Superior temporal gyrus (tissue), 1 donor: Measurements from ENCODE around the gene PLAAT4.
"Not testable (repeated sequence)": the region's sequence is repeated elsewhere in the genome, so short reads cannot be mapped to it uniquely, and the experiment has no call there.

Source experiments
- DNase-seq: peaks from one replicate; pipeline ENCODE4 v3.0.0-alpha.2; 2016; ENCODE audit errors: extremely low spot score

PLAAT4 gene

DNA sequence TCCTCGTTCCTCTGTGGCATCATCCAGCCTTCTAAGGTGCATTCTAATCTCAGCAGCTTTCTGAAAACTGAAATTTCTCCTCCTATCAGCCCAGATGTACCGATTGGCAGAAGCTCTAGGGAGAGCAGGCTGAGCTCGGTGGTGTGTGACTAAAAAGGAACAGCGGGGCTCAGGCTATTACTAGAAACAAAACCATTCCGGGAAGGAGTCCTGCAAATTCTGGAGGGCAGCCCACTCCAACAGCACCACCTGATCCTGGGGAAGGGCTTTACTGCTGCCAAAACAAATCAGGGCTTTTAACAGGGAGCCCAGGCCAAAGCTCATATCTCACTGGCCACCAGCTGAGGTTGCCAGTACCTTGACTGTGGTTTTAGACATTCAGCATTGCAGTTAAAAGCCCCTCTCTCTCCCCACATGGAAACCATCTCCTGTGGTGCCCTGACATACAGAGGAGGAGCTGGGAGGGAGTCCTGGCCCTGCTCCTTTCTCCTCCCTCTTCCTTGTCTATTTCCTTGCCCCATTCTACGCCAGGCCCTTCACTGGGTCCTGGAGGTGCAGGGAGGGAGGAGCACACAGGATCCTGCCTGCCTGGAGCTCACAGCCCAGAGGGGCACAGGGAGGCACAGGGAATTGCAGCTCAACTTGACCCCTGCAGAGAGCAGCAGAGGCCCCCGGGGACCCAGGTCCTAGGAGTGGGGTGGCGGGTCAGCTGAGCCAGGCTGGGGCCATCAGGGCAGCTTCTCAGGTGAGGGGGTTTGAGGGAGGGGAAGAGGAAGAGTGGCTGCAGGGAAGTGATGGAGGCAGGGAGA is 889 bp downstream of the PLAAT4 start:
- peak; percentile 83 for DNase-seq

DNA sequence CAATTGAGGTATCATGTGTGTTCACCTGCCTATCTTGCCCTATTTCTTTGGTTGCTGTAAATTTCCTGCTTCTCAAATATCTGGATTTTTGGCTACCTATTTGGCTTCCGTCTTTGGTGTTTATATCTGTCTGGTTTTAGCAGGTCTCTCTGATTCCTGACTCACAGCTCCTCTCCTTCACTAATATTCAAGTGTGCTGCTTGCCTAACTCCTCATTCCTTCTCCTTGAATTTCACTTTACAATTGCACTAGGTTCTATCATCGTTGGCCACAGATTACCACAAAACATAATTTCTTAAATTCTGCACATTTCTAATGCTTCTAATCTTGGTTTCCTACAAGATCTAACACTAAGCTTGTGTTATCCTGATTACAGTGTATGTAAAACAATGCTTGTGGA is 5.9 kb downstream of the PLAAT4 start:
- DNase-seq: not testable (repeated sequence)

DNA sequence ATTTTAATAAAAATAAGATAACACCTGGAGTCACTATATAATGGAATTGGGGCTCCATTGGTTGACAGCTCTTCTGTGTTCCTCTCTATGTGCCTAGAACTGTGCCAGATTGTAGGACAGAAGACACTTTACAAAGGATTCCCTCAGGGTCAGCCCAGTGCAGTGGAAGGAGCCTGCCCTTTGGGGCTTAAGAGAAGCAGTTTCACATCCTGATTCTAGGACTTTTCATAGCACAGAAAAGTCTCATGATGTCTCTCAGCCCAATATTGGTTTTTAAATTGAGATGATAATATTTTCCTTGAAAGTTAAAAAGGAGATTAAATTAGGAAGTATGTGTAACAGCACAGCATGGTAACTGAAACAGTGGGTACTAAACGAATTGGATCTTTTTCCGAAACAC is 7.1 kb downstream of the PLAAT4 start:
- no peak for DNase-seq

DNA sequence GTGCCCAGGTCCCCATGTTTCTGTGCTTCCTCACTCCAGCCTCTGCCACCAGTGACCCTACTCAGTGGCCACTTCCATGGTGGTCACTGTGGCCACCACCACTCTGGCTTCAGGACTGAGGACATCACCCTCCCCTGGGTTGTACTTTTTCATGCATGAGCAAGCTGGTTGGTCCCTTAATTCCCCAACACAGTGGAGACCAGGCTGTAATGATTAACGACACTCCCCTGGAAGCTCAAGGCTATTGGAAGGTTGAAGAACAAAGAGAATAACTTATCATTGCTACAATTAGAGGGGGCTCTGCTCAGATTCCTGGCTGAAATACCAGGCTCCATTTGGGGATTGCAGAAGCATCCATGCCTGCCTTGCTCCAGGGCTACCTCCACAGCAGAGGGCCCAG is 10.5 kb downstream of the PLAAT4 start:
- DNase-seq: no peak

DNA sequence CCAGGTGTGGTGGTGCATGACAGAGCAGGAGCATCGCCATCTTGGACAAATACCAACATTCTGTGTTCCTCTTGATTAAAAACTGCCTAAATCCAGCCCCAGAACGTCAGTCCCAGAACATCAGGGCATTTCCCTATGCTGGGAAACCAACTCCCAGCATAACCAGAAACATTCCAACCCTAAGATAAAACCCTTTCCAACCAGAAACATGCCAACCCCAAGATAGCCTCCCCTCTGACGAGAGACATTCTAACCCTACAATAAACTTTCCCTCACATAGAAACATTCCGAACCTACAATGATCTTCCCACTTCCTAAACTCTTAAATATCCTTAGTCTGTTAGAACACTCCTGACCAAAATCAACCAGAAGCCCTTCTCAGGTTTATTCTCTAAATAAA is 11.6 kb downstream of the PLAAT4 start:
- no peak for DNase-seq

DNA sequence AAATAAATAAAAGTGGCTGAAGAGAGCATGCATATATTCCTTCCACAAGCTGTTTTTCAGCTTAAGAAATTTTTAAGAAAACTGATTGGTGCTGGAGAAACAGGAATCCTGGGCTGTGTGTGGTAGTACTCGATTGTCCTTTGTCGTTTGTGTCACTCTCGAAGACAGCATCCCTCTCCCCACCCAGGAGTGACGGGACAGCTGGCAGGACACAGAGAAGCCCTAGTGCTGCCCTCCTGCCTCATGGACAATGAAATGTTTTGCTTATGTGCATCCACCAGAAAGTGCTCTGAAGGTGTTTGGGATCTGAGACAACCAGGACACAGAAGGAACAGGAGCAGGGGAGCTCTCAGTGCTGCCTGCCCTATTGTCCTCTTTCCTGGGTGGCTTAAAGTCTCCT is 12.8 kb downstream of the PLAAT4 start:
- DNase-seq: peak; percentile 58

DNA sequence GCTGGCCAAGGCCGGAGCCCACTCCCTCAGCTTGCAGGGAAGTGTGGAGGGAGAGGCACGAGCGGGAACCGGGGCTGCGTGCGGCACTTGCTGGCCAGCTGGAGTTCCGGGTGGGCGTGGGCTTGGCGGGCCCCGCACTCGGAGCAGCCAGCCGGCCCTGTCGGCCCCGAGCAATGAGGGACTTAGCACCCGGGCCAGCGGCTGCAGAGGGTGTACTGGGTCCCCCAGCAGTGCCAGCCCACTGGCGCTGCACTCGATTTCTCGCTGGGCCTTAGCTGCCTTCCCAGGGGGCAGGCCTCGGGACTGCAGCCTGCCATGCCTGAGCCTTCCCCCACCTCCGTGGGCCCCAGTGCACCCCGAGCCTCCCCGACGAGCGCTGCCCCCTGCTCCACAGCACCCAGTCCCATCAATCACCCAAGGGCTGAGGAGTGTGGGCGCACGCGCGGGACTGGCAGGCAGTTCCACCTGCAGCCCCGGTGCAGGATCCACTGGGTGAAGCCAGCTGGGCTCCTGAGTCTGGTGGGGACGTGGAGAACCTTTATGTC is 13.6 kb downstream of the PLAAT4 start:
- not testable (repeated sequence) for DNase-seq

DNA sequence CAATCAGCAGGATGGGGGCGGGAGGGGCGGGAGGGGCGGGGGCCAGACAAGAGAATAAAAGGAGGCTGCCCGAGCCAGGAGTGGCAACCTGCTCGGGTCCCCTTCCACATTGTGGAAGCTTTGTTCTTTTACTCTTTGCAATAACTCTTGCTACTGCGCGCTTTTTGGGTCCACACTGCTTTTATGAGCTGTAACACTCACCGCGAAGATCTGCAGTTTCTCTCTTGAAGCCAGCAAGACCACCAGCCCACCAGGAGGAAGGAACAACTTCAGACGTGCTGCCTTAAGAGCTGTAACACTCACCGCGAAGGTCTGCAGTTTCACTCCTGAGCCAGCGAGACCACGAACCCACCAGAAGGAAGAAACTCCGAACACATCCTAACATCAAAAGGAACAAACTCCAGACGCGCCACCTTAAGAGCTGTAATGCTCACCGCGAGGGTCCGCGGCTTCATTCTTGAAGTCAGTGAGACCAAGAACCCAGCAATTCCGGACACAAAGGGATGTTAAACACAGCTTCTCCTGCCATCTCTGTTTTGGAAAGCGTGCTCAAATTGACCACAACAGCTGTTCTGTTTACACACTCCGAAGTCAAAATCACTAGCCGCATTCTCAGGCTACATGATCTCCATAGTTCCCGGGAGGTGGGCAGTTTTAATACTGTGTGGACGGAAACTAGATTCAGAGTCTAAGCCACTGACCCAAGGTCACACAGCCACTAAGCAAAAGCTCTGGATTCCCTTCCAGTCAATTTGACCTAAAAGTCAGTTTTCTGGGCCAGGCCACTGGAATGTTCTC is 14.7 kb downstream of the PLAAT4 start:
- DNase-seq: peak; percentile 4

DNA sequence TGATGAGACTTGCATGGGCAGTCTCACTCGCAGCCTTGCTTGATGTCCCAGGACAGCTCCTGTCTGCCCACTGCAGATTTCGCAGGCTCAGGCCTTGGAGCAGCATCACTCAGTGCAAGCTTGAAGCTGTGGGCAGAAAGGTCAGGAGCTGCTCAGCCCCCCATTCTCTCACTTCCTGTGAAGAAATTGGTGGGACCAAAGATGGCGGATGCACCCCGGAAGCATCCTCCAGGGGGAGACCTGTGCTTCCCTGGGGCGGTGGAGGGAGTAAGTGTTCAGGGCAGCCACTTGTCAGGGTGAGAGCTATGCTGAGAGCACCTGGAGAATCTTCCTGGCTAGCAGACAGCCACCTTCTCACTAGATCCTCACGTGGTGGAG is 15.3 kb downstream of the PLAAT4 start:
- no peak for DNase-seq

DNA sequence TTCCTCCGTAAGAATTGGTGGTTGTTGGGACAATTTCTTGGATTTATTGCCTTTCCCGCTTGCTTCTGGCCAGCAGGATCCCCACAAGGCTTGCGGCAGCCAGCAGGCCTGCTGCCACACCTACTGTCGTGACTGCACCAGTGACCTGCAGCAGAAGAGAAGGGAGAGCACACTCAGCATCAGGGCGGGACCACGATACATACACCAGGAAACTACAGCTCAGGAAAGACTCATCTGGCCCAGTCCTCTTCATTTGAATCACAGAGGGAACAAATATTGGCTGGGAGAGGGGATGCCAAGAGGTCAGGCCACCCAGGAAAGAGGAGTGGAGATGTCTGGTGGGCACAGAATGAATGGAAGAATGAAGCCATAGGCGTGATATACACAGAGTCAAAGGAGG is 16.3 kb downstream of the PLAAT4 start:
- no peak for DNase-seq

DNA sequence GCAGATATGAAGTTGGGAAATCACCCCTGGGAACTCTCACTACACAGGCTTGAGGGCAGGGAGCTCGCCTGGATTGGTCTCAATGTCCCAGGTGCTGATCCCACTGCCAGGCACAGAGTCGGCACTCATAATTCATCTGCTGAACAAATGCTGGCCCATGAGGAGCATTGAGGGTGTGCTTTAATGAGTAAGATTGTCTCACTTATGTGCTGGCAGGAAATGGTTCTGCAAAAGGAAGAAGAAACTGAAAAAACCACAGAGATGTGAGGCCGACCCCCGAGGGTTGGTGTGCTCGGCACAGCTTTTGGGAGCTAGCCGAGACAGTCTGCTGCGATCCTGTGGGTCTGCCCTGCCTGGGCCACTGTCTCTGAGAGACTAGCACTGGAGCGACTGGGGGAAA is 17.2 kb downstream of the PLAAT4 start:
- peak; percentile 6 for DNase-seq

DNA sequence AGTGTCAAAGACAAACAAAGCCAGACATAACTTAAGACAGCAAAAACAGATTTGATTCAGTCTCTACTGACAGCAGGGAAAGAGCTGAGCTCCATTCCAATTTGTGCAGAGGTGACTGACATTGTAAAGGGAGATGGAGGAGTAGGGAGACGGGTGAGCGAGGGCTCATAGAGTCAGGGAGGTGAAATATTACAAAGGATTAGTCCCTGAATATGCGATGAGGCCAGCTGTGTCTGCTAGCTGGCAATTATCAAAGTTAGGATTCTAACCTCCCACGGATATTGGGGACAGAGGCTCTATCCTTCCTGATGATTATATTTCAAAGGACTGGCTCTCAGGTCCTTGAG is 18.2 kb downstream of the PLAAT4 start:
- peak; percentile 9 for DNase-seq

DNA sequence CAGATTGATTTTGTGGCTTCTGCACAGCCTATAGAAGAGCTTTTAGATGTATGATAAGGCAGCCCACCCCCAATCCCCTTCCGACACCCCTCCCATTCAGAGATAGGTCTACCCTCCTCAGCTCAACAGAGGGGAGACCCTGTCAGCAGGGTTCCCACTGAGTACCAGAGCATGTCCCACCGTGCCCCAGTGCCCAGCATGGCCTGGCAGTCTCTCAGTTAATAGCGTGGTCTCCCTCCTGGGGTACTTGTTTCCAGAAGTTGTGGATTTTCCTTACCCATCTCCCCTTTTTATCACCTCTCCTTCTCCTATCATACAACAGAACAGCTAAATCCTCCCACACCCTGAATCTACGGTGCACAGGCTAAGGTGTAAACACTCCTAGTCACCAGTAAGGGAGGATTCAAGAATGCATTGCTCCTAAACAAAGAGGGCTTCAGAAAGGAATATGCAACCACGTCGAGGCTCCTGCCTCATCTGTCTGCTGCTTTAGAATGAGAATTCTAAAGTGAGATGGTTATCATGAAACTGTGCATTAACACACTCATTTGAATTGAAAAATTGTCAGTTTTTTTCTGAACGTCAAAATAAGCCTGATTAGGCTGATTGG is 19.9 kb downstream of the PLAAT4 start:
- DNase-seq: peak; percentile 6

DNA sequence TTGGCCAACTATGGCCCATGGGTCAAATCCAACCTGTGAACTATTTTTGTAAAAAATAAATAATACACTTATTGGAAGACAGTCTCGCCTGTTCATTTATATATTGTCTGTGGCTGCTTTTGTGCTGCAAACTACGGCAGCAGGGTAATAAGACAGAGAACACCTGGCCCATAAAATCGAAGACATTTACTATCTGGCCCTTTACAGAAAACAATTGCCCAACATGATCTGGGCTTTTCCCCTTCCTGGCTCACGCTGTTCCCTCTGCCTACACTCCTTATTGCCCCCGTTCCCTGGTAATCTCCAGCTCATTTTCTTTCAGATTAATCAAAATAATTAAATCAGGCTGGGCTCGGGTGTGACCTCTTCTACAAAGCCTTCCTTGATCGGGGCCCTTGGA is 21.0 kb downstream of the PLAAT4 start:
- no peak for DNase-seq

DNA sequence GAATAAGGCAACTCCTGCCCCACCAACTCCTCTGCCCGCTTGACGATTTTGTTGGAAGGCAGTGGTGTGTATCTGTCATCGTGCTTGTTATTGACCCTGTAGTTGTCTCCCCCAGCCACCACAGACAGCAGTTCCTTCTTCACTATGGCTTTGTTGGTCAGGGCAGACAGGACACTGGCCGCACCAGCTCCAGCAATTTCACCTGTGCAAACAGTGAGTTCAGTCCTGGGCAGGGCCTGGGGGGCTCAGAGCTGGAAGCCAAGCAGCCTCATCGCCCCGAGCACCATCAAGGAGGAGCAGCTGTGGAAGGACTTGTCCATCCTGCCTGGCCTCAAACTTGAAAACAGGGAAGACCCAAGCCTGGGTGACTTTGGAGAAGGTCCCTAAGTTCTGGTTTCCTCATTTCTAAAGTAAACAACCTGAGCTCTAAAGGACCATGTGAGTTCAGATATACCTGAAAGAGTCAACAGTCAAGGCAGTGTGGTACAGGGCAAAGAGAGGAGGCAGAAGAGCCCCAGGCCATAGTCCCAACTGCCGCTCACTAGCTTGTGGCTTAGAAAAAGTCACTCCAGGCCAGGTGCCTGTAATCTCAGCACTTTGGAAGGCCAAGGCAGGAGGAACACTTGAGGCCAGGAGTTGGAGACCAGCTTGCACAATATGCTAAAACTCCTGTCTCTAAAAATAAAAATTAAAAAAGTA is 22.0 kb downstream of the PLAAT4 start:
- no peak for DNase-seq

DNA sequence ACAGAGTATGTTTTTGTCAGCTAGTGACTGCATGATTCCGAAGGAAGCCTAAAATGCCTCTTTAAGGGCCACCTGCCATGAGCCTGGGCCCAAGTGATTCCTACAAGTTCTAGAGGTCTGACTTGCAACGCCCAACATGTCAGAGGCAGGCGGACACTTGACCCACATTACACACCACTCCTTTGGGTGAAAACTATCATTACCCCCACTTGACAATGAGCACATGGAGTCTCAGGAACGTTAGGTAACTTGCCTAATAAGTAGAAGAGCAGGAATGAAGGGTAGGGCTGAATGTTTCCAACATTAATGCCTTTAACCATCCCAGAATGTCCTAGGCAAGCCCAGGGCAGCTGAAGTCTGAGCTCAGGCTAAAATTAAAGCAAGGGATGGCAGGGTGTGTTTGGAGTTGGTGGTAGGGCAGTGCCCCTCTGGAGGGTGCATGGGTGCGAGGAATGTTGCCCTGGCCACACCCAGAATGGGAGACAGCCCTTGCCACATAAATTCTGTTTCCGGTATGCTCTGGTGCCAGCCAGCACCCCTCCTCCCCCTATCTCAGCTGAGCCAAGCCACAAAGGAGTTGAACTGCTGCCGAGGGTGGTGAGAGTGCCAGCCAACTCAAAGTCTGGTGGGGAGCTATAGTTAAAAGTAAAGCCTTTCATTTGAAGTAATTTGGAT is 24.0 kb downstream of the PLAAT4 start:
- DNase-seq: no peak

DNA sequence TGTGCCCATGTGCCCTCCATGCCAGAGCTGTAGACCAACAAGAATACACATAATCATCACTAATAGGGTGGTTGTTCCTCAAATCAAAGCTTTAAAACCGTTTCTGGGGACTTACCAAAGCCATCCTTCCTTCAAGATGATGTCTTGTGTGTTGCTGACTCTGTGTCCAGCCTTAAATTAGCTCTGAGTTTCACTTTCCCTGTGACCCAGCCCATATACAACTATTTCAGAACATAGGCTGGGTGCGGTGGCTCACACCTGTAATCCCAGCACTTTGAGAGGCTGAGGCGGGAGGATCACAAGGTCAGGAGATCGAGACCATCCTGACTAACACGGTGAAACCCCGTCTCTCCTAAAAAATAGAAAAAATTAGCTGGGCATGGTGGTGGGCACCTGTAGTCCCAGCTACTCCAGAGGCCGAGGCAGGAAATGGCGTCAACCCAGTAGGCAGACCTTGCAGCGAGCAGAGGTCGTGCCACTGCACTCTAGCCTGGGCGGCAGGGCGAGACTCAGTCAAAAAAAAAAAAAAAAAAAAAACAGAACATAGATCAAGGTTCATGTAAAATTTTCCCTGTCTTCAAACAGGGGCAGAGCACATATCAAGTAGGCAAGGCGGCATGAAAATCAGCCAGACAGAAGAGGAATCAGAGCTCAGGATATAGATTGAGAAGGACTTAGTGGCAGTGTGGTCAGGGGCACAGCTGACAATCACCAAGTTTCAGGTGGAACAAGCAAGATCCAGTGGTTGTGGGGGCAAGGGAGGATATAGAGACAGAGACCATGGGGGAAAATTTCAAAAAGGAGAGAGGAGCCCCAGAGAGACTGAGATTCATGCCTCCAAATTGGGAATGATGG is 26.8 kb downstream of the PLAAT4 start, which contains the start of gene PLAAT2:
Gene PLAAT2 (minus strand): TSS at position 179 of the 855 bp plus-strand sequence. CDS start 55 bp downstream, at position 124.
- no peak for DNase-seq

DNA sequence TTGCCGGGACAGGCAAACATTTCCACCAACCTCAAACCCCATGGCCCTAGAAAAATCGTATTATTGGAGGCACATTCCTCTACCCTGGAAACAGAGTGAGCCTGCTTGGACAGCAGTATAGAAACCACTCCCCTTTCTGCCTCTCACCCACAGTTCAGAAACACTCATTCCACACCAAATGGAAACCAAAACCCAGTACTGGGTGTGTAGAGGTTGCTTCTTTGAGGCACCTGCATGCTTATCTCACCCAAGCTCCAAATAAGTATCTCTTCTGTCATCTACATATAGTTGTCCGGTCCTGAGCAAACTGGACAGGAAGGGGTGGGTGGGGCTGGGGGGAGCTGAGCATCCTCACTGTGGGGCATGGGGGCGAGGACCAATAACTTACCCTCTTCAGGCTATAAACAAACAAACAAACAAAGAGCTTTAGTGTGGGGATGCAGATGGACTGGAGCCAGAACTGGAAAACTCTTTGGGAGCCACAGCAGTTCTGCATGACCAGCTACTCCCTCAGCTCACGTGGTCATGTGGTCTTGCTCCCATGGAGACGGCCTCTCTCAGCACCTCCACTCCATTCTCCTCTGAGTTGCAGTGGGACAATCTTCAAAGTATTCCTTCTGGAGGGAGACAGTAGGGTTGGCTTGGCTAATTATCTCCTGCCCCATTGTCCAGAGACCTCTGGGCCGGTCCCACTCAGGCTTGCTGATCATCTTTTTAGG is 27.6 kb downstream of the PLAAT4 start:
- DNase-seq: no peak

DNA sequence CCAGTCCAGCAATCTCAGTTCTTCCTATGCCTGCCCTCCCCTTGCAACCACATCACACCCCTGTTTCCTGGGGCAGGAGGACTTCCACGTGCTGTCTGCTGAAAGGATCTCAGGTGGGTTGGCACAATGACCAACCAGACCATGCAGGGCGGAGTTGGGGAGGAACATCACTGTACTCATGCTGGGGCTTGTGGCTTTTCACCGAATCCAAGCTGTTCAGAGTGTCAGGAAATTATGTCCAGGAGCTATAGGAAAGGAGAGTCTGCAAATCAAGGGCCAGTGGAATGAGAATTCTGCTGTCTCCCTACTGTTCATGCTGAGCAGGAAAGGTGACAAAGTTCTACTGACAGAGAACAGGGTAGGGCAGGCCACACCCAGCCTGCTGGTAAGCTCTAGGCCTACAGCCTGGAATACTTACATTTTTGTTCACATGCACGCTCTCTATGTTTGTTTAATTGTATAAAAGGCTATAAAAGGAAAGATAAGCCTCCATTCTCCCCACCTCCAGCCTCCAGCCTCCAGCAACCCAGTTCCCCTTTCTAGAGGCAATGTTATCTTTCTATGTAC is 28.3 kb downstream of the PLAAT4 start:
- DNase-seq: no peak
